Measurements from ENCODE around the gene SMIM35. TPM values are rescaled to one million over a fixed set of nuclear protein-coding genes. Genes with fewer than 3 reads are reported as not detected.

Gene SMIM35
- total RNA-seq, 4 donors from 2014 or later = not detected

DNA sequence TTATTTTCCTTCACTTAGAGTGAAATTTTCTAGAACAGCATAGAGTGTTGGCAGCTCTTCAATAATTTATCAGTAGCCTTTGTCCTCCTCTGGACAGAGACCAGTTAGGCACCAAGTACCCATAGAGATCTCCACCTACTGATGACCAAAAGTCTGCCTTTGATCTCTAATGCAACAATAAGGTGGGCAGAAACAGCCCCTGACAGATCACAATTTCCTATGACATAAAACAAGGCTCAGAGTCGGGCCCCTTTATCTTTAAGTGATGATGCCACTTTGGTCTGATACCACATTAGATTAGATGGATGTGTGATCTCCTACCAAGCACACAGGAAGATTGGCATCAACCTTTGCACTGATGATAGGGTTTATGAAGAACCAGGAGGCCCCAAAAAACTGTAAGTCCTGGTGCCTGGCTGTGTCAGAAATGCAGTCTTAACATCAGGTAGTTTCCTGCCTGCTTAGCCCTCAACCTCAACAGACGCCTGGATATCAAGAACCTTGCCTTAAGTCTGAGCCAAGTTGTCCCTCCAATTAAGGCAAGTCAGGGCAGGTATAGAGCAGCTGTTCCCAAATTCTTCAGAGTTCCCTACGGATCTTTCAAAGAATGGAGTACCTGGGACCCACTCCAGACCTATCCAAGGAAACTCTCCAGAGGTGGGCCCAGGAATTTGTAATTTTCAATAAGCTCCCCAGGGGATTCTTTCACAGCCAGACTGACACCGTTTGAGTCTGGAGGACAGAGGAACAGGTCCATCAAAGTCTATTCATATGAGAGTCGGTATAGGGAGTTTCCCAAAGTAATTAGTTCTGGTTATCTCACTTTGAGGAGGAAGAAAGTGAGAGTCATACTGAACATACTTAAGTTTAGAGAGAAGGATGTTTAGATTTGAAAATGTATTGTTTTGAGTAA, 40.5 kb downstream of the SMIM35 start:
- Histone ChIP-seq H3K9me3 (no peaks in the 10 kb centered on the region), H3K4me1 (no peaks in the 10 kb centered on the region), H3K4me3 (no peak overlapping the region), H3K27ac (no peak overlapping the region), H3K27me3 (no peaks in the 10 kb centered on the region), H3K36me3 (no peaks in the 10 kb centered on the region)
- intact Hi-C loops (cut with DNase I; ENCODE audit: low total_unique reads) (no loop called here), in situ Hi-C loops (cut with MboI; ENCODE audit: low sequenced_read_pairs in 4 of 4) (loop anchor here in 1 of 4 donors (10.0 kb wide), 1 partner anchor 202 kb away; no protein-coding TSS in a partner anchor)
- no peak for DNase-seq
- TF ChIP-seq, protein P1, sequence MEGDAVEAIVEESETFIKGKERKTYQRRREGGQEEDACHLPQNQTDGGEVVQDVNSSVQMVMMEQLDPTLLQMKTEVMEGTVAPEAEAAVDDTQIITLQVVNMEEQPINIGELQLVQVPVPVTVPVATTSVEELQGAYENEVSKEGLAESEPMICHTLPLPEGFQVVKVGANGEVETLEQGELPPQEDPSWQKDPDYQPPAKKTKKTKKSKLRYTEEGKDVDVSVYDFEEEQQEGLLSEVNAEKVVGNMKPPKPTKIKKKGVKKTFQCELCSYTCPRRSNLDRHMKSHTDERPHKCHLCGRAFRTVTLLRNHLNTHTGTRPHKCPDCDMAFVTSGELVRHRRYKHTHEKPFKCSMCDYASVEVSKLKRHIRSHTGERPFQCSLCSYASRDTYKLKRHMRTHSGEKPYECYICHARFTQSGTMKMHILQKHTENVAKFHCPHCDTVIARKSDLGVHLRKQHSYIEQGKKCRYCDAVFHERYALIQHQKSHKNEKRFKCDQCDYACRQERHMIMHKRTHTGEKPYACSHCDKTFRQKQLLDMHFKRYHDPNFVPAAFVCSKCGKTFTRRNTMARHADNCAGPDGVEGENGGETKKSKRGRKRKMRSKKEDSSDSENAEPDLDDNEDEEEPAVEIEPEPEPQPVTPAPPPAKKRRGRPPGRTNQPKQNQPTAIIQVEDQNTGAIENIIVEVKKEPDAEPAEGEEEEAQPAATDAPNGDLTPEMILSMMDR (IDR thresholded peaks at IDR 0.05 in 4 of 5, conservative IDR thresholded peaks at IDR 0.05 in 1 of 5) = no peak
- TF ChIP-seq POLR2A (IDR thresholded peaks at IDR 0.05) = no peak
- ATAC-seq = no peak

DNA sequence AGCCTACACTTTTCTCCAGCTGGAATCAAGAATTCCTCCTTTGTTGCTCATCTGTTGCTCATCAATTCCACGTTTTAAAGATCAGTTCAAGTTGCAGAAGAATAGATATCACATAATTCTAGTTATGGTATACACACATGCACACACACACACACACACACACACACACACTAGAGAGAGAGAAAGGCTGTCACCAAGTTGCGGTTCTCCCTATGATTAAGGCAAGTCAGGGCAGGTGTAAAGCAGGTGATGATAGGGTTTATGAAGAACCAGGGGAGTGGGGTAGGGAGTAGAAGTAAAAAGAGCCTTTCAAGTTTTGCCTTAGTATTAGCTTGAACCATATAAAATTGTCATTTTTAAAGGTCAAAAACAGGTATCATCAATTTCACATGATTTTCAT, 41.6 kb downstream of the SMIM35 start:
- in situ Hi-C loops (cut with MboI; ENCODE audit: low sequenced_read_pairs in 4 of 4) = loop anchor here in 1 of 4 donors (10.0 kb wide), 1 partner anchor 200 kb away; no protein-coding TSS in a partner anchor
- no peaks in the 10 kb centered on the region for H3K27me3 ChIP-seq

DNA sequence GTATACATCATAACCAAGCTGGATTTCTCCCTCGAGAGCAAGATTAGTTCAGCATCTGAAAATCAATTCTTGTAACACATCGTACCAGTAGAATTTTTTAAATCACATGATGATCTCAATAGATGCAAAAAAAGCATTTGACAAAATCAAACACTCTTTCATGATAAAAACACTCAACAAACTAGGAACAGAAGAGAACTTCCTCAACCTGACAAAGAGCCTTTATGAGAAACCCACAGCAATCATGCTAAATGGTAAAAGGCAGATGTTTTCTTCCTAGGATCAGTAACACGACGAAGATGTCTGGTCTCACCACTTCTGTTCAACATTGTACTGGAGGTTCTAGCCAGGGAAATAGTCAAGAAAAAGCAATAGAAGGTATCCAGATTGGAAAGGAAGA, 44.0 kb downstream of the SMIM35 start:
- intact Hi-C loops (cut with DNase I; ENCODE audit: low total_unique reads) = no loop called here
- in situ Hi-C loops (cut with MboI; ENCODE audit: low sequenced_read_pairs in 4 of 4) = loop anchor here in 1 of 4 donors (10.0 kb wide), 1 partner anchor 198 kb away; no protein-coding TSS in a partner anchor

More for the DNA sequence above, 41.6 kb downstream of the SMIM35 start:
- Histone ChIP-seq H3K4me3 (no peak overlapping the region), H3K9me3 (no peaks in the 10 kb centered on the region), H3K4me1 (no peaks in the 10 kb centered on the region), H3K36me3 (no peaks in the 10 kb centered on the region), H3K27ac (no peak overlapping the region)
- DNase-seq = no peak
- intact Hi-C loops (cut with DNase I; ENCODE audit: low total_unique reads) = no loop called here
- no peak for ATAC-seq
- TF ChIP-seq, protein P1 (IDR thresholded peaks at IDR 0.05 in 4 of 5, conservative IDR thresholded peaks at IDR 0.05 in 1 of 5) = no peak
- no peak for TF ChIP-seq POLR2A (IDR thresholded peaks at IDR 0.05)

DNA sequence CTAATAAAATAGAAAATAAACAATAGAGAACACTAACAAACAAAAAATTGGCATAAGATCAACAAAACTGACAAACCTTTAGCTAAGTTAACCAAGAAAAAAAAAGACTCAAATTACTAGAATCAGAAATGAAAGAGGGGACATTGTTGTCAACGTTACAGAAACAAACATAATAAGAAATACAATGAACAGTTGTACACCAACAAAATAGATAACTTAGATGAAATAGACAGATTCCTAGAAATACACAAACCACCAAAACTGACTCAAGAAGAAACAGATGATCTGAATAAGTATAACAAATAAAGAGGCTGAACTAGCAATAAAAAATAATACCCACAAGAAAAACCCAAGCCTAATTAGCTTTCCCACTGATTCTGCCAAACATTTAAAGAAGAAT, 44.6 kb downstream of the SMIM35 start:
- in situ Hi-C loops (cut with MboI; ENCODE audit: low sequenced_read_pairs in 4 of 4) = loop anchor here in 1 of 4 donors (10.0 kb wide), 1 partner anchor 197 kb away; no protein-coding TSS in a partner anchor
- Histone ChIP-seq H3K36me3 (no peaks in the 10 kb centered on the region), H3K4me1 (no peaks in the 10 kb centered on the region), H3K9me3 (no peaks in the 10 kb centered on the region), H3K27me3 (no peaks in the 10 kb centered on the region), H3K4me3 (no peak overlapping the region), H3K27ac (no peak overlapping the region)
- DNase-seq = no peak
- intact Hi-C loops (cut with DNase I; ENCODE audit: low total_unique reads) = no loop called here
- no peak for ATAC-seq
- TF ChIP-seq, protein P1 (IDR thresholded peaks at IDR 0.05 in 4 of 5, conservative IDR thresholded peaks at IDR 0.05 in 1 of 5) = no peak
- TF ChIP-seq POLR2A (IDR thresholded peaks at IDR 0.05) = no peak

More for the DNA sequence above, 44.0 kb downstream of the SMIM35 start:
- no peaks in the 10 kb centered on the region for H3K9me3 ChIP-seq
- ATAC-seq = no peak
- no peak overlapping the region for H3K4me3 ChIP-seq
- no peaks in the 10 kb centered on the region for H3K4me1 ChIP-seq
- H3K27ac ChIP-seq = no peak overlapping the region
- no peak for DNase-seq
- TF ChIP-seq POLR2A (IDR thresholded peaks at IDR 0.05) = no peak
- TF ChIP-seq, protein P1 (IDR thresholded peaks at IDR 0.05 in 4 of 5, conservative IDR thresholded peaks at IDR 0.05 in 1 of 5) = no peak
- no peaks in the 10 kb centered on the region for H3K36me3 ChIP-seq
- H3K27me3 ChIP-seq = no peaks in the 10 kb centered on the region

Measured in gastrocnemius medialis (tissue), 4 donors.